ENCODE measurements around the gene ITIH1. TPM values are rescaled to one million over a fixed set of nuclear protein-coding genes. Genes with fewer than 3 reads are reported as not detected.

ITIH1 gene
- total and polyA plus RNA-seq, 2 donors (not counting 3 experiments of a cell fraction or from before 2014, with no cell fraction given), result not detected

DNA sequence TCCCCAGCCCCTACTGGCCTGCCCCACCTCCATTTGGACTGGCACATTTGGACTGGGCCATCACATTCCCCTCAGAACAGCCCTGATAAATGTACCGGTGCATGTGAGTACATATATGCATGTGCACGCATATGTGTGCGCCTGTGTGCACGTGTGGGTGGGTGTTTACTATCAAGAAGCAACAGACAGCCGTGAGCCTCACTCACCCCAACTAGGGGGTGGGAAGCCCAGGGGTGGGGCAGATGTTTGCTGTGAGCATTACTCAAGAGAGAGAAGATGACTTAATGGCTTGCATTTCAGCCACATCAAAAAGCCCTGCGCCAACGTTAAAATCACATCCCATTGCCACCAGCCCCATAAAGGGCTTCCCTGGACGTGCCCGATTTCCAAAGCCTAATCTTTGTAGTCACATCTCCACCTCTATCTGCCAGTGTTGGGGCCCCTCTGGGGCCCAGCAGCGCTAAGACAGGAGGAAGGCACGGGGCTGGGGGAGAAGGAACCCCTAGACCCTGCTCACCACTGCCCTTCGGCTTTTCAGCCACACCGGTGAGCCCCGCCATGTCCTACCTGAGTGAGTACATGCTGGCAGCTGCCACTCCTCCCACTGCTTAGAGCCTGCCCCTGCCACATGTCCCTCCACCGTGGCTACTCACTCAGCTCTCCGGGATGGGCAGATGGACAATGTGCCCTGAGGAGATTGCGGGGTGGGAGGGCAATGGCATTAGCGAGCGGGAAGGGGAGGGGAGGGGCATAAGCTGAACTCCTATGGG lies 28.1 kb downstream of the ITIH1 start:
- H3K9me1 ChIP-seq (replicated peaks; ENCODE audit: control insufficient read depth, extremely low read depth, insufficient read depth, low read length), result no peaks in the 10 kb centered on the region
- TF ChIP-seq CTCF (IDR thresholded peaks at IDR 0.05; ENCODE audit: extremely low read depth in 1 of 2, insufficient read depth in 1 of 2, low read depth in 1 of 2, low read length in 2 of 2), result no peak
- TF ChIP-seq POLR2A (IDR thresholded peaks at IDR 0.05; ENCODE audit: low read depth, low read length), result no peak
- TF ChIP-seq POLR2AphosphoS5 (IDR thresholded peaks at IDR 0.05; ENCODE audit: insufficient read depth, low read depth, low read length), result no peak
- no peak for TF ChIP-seq EZH2 (IDR thresholded peaks at IDR 0.05; ENCODE audit: borderline replicate concordance, low read depth, low read length, severe bottlenecking)
- no peak for TF ChIP-seq FOS (IDR thresholded peaks at IDR 0.05; ENCODE audit: borderline replicate concordance, insufficient read depth, low read length)
- no peak for TF ChIP-seq JUN (IDR thresholded peaks at IDR 0.05; ENCODE audit: borderline replicate concordance, insufficient read depth, insufficient read length, low read depth)
- no peak for TF ChIP-seq MYC (IDR thresholded peaks at IDR 0.05; ENCODE audit: low read depth, low read length)
- TF ChIP-seq MAX (IDR thresholded peaks at IDR 0.05; ENCODE audit: insufficient read depth, insufficient read length), result no peak
- no peak for TF ChIP-seq GATA2 (IDR thresholded peaks at IDR 0.05; ENCODE audit: insufficient read depth, insufficient read length, low read depth, low read length)
- H2AFZ ChIP-seq (ENCODE audit: low read depth, low read length), result no peak overlapping the region
- DNase-seq (ENCODE audit: low read depth, low spot score) (no peak), FAIRE-seq (no peak)
- no TSS peak for BruUV-seq (replicated peaks)
- POLR2A ChIA-PET, result no interaction called here
- H3K9me3 ChIP-seq (replicated peaks; ENCODE audit: control insufficient read depth, insufficient read depth, low read length), result no peaks in the 10 kb centered on the region
- dilution Hi-C loops (cut with MboI; ENCODE audit: extremely low pct_ligation_motif_present, low sequenced_read_pairs), result no loop called here
- intact Hi-C loops (cut with micrococcal nuclease), result no loop called here
- H3K4me1 ChIP-seq (ENCODE audit: control insufficient read depth, extremely low read depth, insufficient read depth, low read length), result no peaks in the 10 kb centered on the region
- H3K27ac ChIP-seq (ENCODE audit: insufficient read depth, low read depth, low read length), result no peak overlapping the region
- no peak overlapping the region for H3K4me2 ChIP-seq (ENCODE audit: insufficient read depth, low read length)
- CTCF ChIA-PET, result interaction anchor here (0.7 to 1.2 kb wide), 2 partner anchors 13 to 15 kb away, joined by 3 read pairs; no protein-coding TSS in a partner anchor
- no peak overlapping the region for H3K9ac ChIP-seq (replicated peaks; ENCODE audit: extremely low read depth, insufficient read depth, low read length)
- no peaks in the 10 kb centered on the region for H3K27me3 ChIP-seq (ENCODE audit: control insufficient read depth in 2 of 2, insufficient read depth in 2 of 2, low read length in 2 of 2)
- H3K4me3 ChIP-seq (replicated peaks in 1 of 3; ENCODE audit: insufficient read depth in 1 of 3, low read depth in 1 of 3, low read length in 3 of 3), result no peak overlapping the region
- H4K20me1 ChIP-seq (replicated peaks; ENCODE audit: control insufficient read depth, extremely low read depth, insufficient read depth, low read length), result no peaks in the 10 kb centered on the region
- no peaks in the 10 kb centered on the region for H3K36me3 ChIP-seq (ENCODE audit: control insufficient read depth in 2 of 2, extremely low read depth in 1 of 2, insufficient read depth in 2 of 2, low read length in 2 of 2)
- no peaks in the 10 kb centered on the region for H3K79me2 ChIP-seq (ENCODE audit: control insufficient read depth, insufficient read depth, low read length)

Data from endothelial cell of umbilical vein (primary cell).